IPS-18c (cell line): ENCODE data around the gene PRDM12.
A peak's percentile ranks its signal among the peaks of the same experiment; 100 is the strongest.

Experiments used
- H3K4me3 ChIP-seq: 2 replicates; pipeline ENCODE4 v1.7.0; 2013; ENCODE audit warnings: low read depth, mild to moderate bottlenecking, low read length, moderate library complexity; ENCODE audit not compliant: insufficient read depth
- H3K9me3 ChIP-seq: one replicate; pipeline ENCODE4 v1.6.1; 2013; ENCODE audit warnings: mild to moderate bottlenecking, low read length, moderate library complexity; ENCODE audit not compliant: control insufficient read depth, insufficient read depth

Gene PRDM12

DNA sequence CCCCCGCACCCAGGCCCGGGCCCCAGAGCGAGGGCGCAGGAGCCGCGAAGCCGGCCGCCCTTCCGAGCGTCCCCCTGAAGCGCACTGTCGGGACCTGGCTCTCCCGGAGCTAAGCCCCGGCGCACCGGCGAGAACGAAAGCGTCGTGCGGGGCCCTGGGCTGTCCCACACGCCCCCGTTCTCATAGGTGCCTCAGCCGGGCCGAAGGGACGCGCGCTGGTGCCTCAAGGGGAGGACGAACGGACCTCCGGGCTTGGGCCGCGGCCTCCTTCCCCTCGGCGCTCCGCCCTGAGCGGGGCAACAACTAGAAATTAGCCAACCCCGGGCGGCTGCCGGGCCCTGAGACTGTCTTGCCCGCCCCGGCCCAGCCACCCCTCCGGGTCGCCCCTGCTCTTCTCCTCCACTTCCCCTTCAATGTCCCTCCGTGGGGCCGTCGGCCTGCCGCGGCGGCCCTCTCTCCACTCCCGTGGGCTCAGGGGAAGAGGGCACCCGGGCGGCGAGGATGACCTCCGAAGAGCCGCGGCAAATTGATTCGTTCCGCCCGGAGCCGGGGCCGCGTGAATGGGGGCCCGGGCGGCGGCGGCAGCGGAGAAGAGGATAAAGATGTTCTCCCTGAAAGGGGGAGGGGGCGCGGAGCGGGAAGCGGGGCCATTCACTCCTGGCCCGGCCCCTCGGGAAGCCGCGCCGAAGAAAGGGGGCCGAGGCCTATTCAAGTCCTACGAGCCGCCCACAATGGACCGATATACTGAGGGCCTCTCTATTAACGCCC is 3.5 kb upstream of the PRDM12 start:
- H3K4me3 ChIP-seq: peak overlapping the region; percentile 36; the same call in 1 of the 2 replicates
- H3K9me3 ChIP-seq: no peaks in the 10 kb centered on the region

DNA sequence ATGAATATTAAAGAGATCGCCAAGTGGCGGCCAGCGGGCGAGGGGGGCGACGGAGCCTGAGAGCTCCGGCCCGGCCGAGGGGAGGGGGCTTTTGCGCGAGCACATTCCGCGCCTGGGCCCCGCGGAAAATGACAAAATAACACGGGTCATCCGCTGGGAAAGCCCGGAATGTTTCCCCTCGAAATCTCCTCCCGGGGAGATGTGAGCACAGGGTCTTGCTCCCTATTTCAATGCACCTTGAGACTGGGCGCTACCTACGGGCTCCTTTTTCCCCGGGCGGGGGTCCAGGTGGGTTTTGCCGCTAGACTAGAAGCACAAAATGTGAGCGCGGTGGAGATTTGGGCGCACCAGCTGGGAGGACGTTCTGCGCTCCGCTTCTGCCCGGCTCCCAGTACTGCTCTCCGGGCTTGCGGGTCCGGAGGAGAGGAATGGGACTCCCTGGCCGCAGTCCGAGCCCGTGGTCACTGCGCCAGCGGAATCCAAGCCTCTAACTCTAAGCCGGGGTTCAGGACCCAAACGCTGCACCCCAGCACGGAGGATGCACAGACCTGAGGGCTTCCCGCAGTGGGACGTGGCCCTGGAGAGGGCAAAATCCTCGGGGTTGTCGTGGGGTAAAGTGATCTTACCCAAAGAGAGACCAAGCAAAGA is 2.8 kb upstream of the PRDM12 start:
- H3K9me3 ChIP-seq: peaks cover 2% of the 10 kb centered on the region
- peak overlapping the region; percentile 36; the same call in 1 of the 2 replicates for H3K4me3 ChIP-seq

DNA sequence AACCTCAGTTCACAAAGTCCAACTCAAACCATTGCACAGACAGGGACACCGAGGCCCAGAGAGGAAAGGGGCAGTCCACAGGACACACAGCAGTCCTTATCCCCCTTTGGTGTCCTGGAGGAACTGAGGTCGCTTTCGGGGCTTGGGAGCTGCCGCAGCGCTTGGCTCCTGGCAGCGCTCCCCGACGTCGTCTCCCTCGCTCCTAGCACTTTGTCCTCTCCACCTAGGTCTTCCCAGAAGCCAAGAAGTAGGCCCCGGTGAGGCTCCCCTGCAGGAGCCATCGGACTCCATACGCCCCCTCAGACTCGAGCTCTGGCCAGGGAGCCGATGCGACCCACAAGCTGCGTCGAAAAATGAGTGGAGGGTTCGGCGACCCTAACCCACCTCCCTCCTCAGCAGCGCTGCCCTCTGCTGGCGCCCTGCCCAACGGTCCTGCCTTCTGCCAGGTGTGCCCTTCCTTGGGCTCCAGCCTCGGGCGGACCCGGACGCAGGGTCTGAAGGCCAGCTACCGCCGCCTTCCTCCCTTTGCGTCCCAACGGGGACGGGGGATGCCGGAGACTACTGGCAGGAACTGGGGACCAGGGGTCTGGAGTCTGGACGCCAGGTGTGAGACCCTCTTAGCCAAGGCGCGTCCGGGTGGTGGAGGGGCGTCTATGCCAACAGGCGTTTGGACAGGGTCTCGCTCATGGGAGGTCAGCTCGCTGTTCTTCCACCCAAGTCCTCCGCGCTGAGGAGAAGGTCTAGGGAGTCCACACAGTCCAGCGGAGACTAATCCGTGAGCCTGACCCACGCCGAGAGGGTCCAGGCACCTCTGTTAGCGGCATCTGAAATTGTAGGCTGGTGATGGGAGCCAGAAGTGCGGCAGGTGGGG is 2.1 kb upstream of the PRDM12 start:
- peak overlapping the region; percentile 4; the same call in 1 of the 2 replicates for H3K4me3 ChIP-seq
- H3K9me3 ChIP-seq: peaks cover 2% of the 10 kb centered on the region

GRCh38 chr9:130662970-130663257 is 1.5 kb upstream of the PRDM12 start:
- peaks cover 3% of the 10 kb centered on the region for H3K9me3 ChIP-seq
- H3K4me3 ChIP-seq: no peak overlapping the region; the same call in 1 of the 2 replicates

DNA sequence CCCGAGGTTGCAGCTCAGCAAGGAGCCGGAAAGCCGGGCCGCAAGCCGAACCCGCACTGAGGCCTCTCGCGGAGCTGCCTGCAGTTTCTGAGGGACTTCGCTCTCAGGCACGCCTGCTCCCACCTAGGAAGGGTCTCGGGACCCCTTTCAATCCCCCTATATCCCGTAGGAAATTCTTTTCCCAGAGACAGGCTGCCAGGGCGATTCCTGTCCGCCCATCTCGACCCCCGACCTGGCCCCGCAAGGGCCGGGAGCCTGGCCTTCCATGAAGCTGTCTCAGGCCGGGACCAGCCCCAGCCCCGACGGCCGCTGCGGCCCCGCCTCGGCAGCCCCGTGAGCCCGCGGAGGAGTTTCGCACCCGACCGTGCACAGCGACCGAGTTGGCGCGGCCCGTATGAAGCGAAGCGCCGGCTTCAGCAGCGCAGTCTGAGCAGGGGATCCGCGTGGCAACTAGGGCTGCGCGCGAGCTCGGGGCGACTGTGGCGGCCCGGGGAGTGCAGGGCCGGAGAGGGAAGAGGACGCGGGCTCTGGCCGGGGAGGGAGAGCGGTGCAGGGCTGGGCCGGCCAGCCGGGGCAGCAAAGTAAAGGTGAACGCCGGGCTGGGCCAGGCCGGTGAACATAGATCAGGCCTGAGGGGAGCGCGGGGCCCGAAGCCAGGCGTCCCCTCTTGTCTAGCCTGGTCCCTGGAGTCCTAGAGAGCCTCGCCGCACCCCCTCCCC is 977 bp upstream of the PRDM12 start:
- peak overlapping the region; percentile 29 for H3K4me3 ChIP-seq
- H3K9me3 ChIP-seq: peaks cover 4% of the 10 kb centered on the region

DNA sequence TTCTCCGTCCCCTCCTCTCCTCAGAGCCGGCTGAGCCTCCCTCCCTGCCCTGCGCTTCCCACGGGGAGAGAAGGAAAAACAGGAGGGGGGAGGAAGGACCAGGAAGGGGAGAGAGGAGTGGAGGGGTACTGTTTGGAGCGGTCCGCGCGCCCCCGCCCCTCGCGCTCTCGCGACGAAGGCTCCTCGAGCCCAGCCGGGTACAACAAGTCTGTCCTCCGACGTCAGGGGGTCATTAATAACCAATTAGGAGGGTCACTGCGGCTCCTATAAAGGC is 480 bp upstream of the PRDM12 start:
- Histone ChIP-seq H3K4me3 (peak overlapping the region; percentile 29; the same call in 1 of the 2 replicates), H3K9me3 (peaks cover 4% of the 10 kb centered on the region)

DNA sequence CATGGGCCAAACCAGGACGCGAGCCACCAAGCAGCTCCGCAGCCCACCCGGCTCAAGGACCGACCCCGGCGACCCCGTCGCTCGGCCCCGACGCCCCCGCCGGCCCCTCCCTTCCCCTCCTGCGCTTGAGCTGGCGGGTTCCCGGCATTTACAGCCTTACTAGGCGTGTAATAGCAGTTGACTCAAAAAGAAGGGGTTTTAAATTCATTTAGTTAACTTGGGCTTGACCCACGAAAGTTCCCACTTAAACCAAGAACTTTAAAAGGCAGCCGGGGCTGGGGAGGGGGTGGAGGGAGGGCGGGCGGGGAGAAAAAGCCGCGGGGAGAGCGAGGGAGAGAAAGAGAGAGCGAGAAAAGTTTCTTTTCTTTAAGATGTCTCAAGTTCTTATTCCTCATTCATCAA is 636 bp downstream of the PRDM12 start:
- H3K4me3 ChIP-seq: peak overlapping the region; percentile 29; the same call in 1 of the 2 replicates
- H3K9me3 ChIP-seq: peaks cover 4% of the 10 kb centered on the region

GRCh38 chr9:130665431-130666392 is 1.3 kb downstream of the PRDM12 start:
- H3K9me3 ChIP-seq: peaks cover 4% of the 10 kb centered on the region
- peak overlapping the region; percentile 40 for H3K4me3 ChIP-seq

- peak overlapping the region; percentile 40; the same call in 1 of the 2 replicates for H3K4me3 ChIP-seq
Observed at GRCh38 chr9:130666393-130667119, 2.2 kb downstream of the PRDM12 start.

GRCh38 chr9:130667120-130667435 is 2.7 kb downstream of the PRDM12 start:
- H3K4me3 ChIP-seq: peak overlapping the region; percentile 40; the same call in 1 of the 2 replicates
- peaks cover 4% of the 10 kb centered on the region for H3K9me3 ChIP-seq

More at GRCh38 chr9:130666393-130667119, 2.2 kb downstream of the PRDM12 start:
- peaks cover 4% of the 10 kb centered on the region for H3K9me3 ChIP-seq

- Histone ChIP-seq H3K4me3 (no peak overlapping the region), H3K9me3 (peaks cover 4% of the 10 kb centered on the region)
Observed at GRCh38 chr9:130668196-130668595, 3.8 kb downstream of the PRDM12 start.

DNA sequence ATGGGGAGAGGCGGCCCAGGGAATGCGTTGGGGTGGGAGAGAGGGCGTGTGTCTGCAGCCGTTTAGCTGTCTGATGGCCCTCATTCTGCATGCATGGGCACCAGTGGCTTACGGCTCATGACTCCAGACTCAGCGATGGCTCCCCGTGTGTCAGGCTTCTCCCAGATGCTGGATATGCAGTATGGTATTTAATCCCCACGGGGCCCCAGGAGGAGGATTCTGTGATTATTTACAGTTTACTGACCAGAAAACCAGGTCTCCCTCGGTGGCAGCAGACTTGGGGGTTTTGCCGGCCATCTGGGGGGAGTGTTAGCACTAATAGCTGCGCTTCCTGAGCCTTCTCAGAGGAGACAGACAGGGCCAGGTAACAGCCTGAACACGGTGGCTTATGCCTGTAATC is 4.3 kb downstream of the PRDM12 start:
- H3K9me3 ChIP-seq: peaks cover 4% of the 10 kb centered on the region
- no peak overlapping the region for H3K4me3 ChIP-seq

DNA sequence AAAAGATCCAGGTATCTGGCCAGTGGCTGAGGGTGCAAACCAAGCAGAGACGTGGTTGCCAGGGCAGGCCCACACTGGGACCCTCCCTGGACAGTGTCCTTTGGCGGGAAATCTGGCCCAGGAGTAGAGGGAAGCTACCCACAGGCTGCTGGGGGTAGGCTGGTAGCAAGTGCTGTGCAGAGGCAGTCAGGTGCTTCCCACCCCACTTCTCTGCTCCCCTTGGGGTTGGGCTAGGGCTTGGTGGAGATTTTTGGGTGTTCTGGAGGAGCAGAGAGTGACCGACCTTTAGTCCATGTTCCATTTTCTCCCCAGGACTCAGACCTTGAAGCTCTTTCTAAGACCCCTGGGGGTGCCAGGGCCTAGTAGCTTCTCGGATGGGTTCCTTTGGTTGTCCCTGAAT is 5.6 kb downstream of the PRDM12 start:
- peaks cover 4% of the 10 kb centered on the region for H3K9me3 ChIP-seq
- no peak overlapping the region for H3K4me3 ChIP-seq

- Histone ChIP-seq H3K4me3 (no peak overlapping the region), H3K9me3 (peaks cover 4% of the 10 kb centered on the region)
Observed at GRCh38 chr9:130670644-130671043, 6.2 kb downstream of the PRDM12 start.

- H3K4me3 ChIP-seq: no peak overlapping the region
- H3K9me3 ChIP-seq: peaks cover 2% of the 10 kb centered on the region
Observed at GRCh38 chr9:130672466-130672865, 8.1 kb downstream of the PRDM12 start.
